ENCODE results near the gene TRAIP. TPM values are rescaled to one million over a fixed set of nuclear protein-coding genes. Genes with fewer than 3 reads are reported as not detected.

TRAIP gene
- total RNA-seq, 1 donor from 2014 or later: 6.4 TPM

DNA sequence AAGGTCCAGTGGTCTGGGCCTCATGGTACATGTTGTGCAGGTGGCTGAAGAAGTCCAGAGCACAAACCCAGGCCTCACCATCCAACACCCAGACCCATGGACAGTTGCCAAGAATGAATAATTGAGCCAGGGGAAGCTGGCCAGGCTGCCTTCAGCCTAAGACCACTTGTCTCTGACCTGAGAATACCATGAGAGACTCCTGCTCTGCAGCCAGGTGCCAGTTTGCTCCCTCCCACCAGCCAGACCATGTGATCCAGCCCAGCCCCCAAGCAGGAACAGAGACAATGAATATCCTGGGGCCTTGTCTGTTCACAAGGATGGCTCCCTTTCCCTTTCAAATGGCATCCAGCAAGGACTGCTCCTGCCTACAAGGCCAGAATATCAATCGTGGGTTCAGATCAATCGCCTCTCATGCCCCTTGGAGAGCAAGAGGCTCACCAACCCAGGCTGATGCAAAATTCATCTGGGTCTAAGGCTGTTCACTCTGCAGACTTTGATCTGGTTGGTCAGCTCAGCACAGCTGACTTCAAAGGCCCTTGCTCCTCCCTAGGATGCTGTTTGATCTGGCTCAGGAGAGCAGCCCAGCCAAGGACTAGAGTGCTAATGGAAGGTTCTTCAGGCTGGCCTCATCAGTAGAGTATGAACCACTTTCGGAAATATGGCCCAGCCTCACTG, 13.4 kb downstream of the TRAIP start:
- DNase-seq (no peak), ATAC-seq (ENCODE audit: low read depth) (no peak)
- no peak for TF ChIP-seq CTCF (IDR thresholded peaks at IDR 0.05)
- intact Hi-C loops (cut with micrococcal nuclease): no loop called here
- peaks cover 7% of the 10 kb centered on the region for H3K36me3 Mint-ChIP-seq (ENCODE audit: low read depth)
- H3K27me3 Mint-ChIP-seq: no peaks in the 10 kb centered on the region
- POLR2A ChIA-PET: interaction anchor here (5.9 kb wide), 1 partner anchor 38 kb away, joined by 106 read pairs; the partner anchor contains the start of gene INKA1
- no peak overlapping the region for H3K4me3 Mint-ChIP-seq
- no peak overlapping the region for H3K27ac Mint-ChIP-seq
- CTCF ChIA-PET: interaction anchor here (7.6 kb wide), 1 partner anchor 39 kb away, joined by 238 read pairs; the partner anchor contains the start of genes CDHR4 and INKA1
- H3K4me1 Mint-ChIP-seq: peaks cover 5% of the 10 kb centered on the region
- no peaks in the 10 kb centered on the region for H3K9me3 Mint-ChIP-seq

DNA sequence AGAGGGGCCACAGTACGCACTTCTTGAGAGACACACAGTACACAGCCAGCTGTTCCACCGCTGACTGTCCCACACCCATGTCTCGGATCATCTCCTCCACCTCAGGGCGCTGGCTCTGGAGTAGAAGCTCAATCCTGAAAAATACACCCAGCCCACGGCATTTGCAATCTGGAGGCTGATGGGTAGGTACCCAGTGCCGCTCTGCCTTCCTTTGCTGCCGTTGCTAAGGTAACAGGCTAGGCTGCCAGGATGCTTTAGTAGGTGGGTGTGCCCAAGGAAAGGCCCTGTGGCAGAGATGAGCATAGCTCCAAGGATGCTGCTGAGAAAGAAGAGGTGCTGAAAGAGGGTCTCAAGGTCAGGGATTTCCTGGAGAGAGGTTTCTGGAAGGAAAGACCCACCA, 14.6 kb downstream of the TRAIP start:
- Mint-ChIP-seq H3K4me3 (no peak overlapping the region), H3K27ac (no peak overlapping the region), H3K36me3 (ENCODE audit: low read depth) (peaks cover 4% of the 10 kb centered on the region), H3K9me3 (no peaks in the 10 kb centered on the region), H3K4me1 (peaks cover 5% of the 10 kb centered on the region), H3K27me3 (no peaks in the 10 kb centered on the region)
- DNase-seq: no peak
- ATAC-seq (ENCODE audit: low read depth): no peak
- ChIA-PET POLR2A (interaction anchor here (5.9 kb wide), 1 partner anchor 37 kb away, joined by 106 read pairs; the partner anchor contains the start of gene INKA1), CTCF (interaction anchor here (1.0 to 7.6 kb wide), 4 partner anchors 9 to 64 kb away, joined by 3 to 238 read pairs (median 4); partner anchors contain the start of genes CDHR4, INKA1 and UBA7)
- no peak for TF ChIP-seq CTCF (IDR thresholded peaks at IDR 0.05)
- intact Hi-C loops (cut with micrococcal nuclease): no loop called here

DNA sequence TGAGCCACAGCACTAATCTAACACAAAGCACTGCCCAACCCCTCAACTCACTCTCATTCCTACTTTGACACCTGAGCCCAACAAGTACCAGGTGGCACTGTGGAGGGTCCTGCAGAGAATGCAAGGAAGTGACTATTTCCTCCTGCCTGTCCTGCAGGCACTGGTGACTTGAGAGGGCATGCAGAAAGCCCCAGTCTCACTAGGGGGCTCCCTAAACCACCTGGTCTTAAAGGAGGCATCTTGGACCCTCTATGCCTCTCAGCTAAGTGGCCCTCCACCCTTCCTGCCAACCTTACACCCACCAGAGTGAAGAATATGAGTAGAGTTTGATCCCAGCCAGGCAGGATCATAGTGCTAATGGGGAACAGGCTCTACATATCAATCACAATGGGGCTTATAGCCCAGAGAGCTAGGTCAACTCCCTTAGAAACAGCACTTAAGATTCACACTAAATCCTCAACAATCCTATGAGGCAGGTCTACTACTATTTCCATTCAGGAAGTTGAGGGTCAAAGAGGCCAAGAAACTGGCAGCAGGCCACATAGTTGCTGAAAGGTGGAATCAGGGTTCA, 15.2 kb downstream of the TRAIP start:
- H3K9me3 Mint-ChIP-seq: no peaks in the 10 kb centered on the region
- intact Hi-C loops (cut with micrococcal nuclease): no loop called here
- CTCF ChIA-PET: interaction anchor here (1.0 to 7.6 kb wide), 5 partner anchors 10 to 301 kb away, joined by 3 to 238 read pairs (median 4); partner anchors contain the start of genes CDHR4, INKA1 and UBA7
- H3K4me3 Mint-ChIP-seq: no peak overlapping the region
- H3K4me1 Mint-ChIP-seq: peaks cover 5% of the 10 kb centered on the region
- TF ChIP-seq CTCF (IDR thresholded peaks at IDR 0.05): no peak
- no peak for ATAC-seq (ENCODE audit: low read depth)
- H3K27me3 Mint-ChIP-seq: no peaks in the 10 kb centered on the region
- peaks cover 4% of the 10 kb centered on the region for H3K36me3 Mint-ChIP-seq (ENCODE audit: low read depth)
- no peak overlapping the region for H3K27ac Mint-ChIP-seq
- POLR2A ChIA-PET: interaction anchor here (1.2 to 5.9 kb wide), 2 partner anchors 28 to 36 kb away, joined by 4 to 106 read pairs; partner anchors contain the start of genes INKA1 and UBA7
- DNase-seq: no peak

GRCh38 chr3:49840388-49840787, 16.0 kb downstream of the TRAIP start:
- Mint-ChIP-seq H3K4me3 (no peak overlapping the region), H3K27me3 (no peaks in the 10 kb centered on the region), H3K27ac (no peak overlapping the region), H3K4me1 (peaks cover 5% of the 10 kb centered on the region), H3K36me3 (ENCODE audit: low read depth) (no peaks in the 10 kb centered on the region), H3K9me3 (no peaks in the 10 kb centered on the region)
- POLR2A ChIA-PET: interaction anchor here (1.2 to 5.9 kb wide), 2 partner anchors 27 to 35 kb away, joined by 4 to 106 read pairs; partner anchors contain the start of genes INKA1 and UBA7
- DNase-seq (no peak), ATAC-seq (ENCODE audit: low read depth) (no peak)
- intact Hi-C loops (cut with micrococcal nuclease): no loop called here
- CTCF ChIA-PET: interaction anchor here (0.9 to 7.6 kb wide), 3 partner anchors 37 to 301 kb away, joined by 4 to 238 read pairs (median 27); partner anchors contain the start of genes CDHR4 and INKA1
- TF ChIP-seq CTCF (IDR thresholded peaks at IDR 0.05): no peak

All from activated B cell treated with CpG ODN at 0.5 μM for 24 hours (primary cell).